Ishikawa (cell line): ENCODE measurements around the gene CRELD1.

ENCODE experiments used
- CEBPB ChIP-seq: IDR thresholded peaks from 2 replicates; pipeline ENCODE4 v1.6.1; 2012
- CREB1 ChIP-seq: IDR thresholded peaks from 2 replicates; pipeline ENCODE4 v1.6.1; 2012; ENCODE audit warnings: low read depth
- EGR1 ChIP-seq: IDR thresholded peaks from 2 replicates; pipeline ENCODE4 v1.6.1; 2012
- EP300 ChIP-seq: IDR thresholded peaks from 2 replicates; pipeline ENCODE4 v1.6.1; 2012; ENCODE audit warnings: borderline replicate concordance
- FOXM1 ChIP-seq: IDR thresholded peaks from 2 replicates; pipeline ENCODE4 v1.6.1; 2012; ENCODE audit warnings: low read depth, borderline replicate concordance
- NFIC ChIP-seq: IDR thresholded peaks from 2 replicates; pipeline ENCODE4 v1.6.1; 2012
- RAD21 ChIP-seq: IDR thresholded peaks from 2 replicates; pipeline ENCODE4 v1.6.1; 2012; ENCODE audit warnings: low read depth
- TAF1 ChIP-seq: IDR thresholded peaks from 2 replicates; pipeline ENCODE4 v1.6.1; 2012; ENCODE audit warnings: low read depth, mild to moderate bottlenecking
- TCF12 ChIP-seq: IDR thresholded peaks from 2 replicates; pipeline ENCODE4 v1.6.1; 2012; ENCODE audit warnings: low read depth
- TEAD4 ChIP-seq: IDR thresholded peaks from 2 replicates; pipeline ENCODE4 v1.6.1; 2012
- YY1 ChIP-seq: IDR thresholded peaks from 2 replicates; pipeline ENCODE4 v1.6.1; 2012; ENCODE audit warnings: low read depth
- ZBTB7A ChIP-seq: IDR thresholded peaks from 2 replicates; pipeline ENCODE4 v1.6.1; 2012; ENCODE audit warnings: low read depth
- TF ChIP-seq, protein P1 (sequence below): IDR thresholded peaks from 2 replicates; pipeline ENCODE4 v1.6.1; 2012; ENCODE audit warnings: low read depth, mild to moderate bottlenecking
- TF ChIP-seq, protein P2 (sequence below): IDR thresholded peaks from 2 replicates; pipeline ENCODE4 v1.6.1; 2012
- TF ChIP-seq, protein P3 (sequence below): IDR thresholded peaks from 2 replicates; pipeline ENCODE4 v1.6.1; 2012

CRELD1 gene

DNA sequence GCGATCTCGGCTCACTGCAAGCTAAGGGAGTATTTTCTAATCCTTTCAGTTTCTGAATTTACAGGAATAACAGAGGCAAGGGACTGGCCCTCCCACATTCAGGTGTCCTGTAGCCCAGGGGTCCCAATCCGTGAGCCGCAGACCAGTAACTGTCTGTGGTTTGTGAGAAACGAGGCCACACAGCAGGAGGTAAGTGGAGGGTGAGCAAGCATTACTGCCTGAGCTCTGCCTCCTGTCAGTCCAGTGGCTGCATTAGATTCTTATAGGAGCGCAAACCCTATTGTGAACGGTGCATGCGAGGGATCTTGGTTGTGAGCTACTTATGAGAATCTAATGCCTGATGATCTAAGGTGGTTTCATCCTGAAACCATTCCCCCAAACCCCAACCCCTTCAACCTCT, 21.8 kb upstream of the CRELD1 start:
- TF ChIP-seq EGR1 (no peak), CEBPB (no peak), EP300 (no peak), NFIC (no peak), TCF12 (no peak), TEAD4 (no peak), FOXM1 (no peak), CREB1 (no peak), ZBTB7A (no peak), YY1 (no peak), TAF1 (no peak)
- TF ChIP-seq, protein P1, sequence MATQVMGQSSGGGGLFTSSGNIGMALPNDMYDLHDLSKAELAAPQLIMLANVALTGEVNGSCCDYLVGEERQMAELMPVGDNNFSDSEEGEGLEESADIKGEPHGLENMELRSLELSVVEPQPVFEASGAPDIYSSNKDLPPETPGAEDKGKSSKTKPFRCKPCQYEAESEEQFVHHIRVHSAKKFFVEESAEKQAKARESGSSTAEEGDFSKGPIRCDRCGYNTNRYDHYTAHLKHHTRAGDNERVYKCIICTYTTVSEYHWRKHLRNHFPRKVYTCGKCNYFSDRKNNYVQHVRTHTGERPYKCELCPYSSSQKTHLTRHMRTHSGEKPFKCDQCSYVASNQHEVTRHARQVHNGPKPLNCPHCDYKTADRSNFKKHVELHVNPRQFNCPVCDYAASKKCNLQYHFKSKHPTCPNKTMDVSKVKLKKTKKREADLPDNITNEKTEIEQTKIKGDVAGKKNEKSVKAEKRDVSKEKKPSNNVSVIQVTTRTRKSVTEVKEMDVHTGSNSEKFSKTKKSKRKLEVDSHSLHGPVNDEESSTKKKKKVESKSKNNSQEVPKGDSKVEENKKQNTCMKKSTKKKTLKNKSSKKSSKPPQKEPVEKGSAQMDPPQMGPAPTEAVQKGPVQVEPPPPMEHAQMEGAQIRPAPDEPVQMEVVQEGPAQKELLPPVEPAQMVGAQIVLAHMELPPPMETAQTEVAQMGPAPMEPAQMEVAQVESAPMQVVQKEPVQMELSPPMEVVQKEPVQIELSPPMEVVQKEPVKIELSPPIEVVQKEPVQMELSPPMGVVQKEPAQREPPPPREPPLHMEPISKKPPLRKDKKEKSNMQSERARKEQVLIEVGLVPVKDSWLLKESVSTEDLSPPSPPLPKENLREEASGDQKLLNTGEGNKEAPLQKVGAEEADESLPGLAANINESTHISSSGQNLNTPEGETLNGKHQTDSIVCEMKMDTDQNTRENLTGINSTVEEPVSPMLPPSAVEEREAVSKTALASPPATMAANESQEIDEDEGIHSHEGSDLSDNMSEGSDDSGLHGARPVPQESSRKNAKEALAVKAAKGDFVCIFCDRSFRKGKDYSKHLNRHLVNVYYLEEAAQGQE = no peak
- TF ChIP-seq, protein P2, sequence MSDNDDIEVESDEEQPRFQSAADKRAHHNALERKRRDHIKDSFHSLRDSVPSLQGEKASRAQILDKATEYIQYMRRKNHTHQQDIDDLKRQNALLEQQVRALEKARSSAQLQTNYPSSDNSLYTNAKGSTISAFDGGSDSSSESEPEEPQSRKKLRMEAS = no peak
- TF ChIP-seq, protein P3, sequence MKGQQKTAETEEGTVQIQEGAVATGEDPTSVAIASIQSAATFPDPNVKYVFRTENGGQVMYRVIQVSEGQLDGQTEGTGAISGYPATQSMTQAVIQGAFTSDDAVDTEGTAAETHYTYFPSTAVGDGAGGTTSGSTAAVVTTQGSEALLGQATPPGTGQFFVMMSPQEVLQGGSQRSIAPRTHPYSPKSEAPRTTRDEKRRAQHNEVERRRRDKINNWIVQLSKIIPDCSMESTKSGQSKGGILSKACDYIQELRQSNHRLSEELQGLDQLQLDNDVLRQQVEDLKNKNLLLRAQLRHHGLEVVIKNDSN = no peak

DNA sequence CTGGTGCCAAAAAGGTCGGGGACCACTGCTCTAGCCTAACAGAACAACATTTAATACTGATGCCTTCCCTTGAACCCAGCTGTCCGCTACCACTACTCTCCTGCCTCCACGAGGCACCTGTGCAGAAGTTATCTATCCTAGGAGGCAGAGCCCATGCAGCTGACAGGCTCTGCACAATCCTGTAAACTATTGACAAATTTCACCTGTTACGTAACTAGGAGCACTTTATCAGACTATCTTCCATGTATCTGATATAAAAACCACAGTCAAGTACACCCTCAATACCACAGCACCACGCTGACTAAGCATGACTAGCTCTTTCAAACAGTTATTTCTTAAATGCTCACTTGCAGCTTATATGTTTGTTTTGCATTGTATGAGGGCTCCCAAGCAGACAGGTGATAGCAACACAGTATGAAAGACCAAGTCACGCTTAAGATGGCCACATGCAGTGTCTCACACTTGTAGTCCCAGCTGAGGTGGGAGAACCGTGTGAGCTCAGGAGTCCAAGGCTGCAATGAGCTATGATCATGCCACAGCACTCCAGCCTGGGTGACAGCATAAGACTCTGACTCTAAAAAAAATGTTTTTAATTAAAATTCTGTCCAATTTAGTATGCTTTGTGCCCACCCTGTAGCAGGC, 21.2 kb upstream of the CRELD1 start:
- no peak for TF ChIP-seq YY1
- no peak for TF ChIP-seq TEAD4
- no peak for TF ChIP-seq ZBTB7A
- TF ChIP-seq, protein P3 = no peak
- TF ChIP-seq FOXM1 = no peak
- no peak for TF ChIP-seq CREB1
- TF ChIP-seq TCF12 = no peak

DNA sequence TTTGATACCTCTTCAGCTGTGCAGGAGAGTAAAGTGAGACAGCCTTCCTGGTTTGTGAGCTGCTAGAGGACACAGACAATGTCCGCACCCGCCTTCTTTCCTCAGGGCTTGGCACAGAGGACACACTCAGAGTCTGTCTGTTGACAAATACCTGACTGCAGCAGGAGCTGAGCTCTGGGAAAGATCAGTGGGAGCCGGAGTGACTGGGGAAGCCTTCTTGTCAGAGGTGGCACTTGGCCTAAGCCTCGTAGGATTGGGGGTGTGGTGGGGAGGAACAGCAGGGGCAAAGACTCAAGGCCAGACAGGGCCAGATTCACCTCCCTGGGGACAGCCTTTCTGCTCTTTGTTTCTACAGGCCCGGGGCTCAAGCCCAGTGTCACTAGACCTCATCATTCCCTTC, 20.0 kb upstream of the CRELD1 start:
- TF ChIP-seq YY1 (no peak), EP300 (no peak), ZBTB7A (no peak), NFIC (no peak), FOXM1 (no peak), TAF1 (no peak), CREB1 (no peak), CEBPB (no peak), RAD21 (no peak), TEAD4 (no peak), TCF12 (no peak), EGR1 (no peak)
- TF ChIP-seq, protein P2 = no peak
- TF ChIP-seq, protein P1 = no peak
- TF ChIP-seq, protein P3 = no peak

DNA sequence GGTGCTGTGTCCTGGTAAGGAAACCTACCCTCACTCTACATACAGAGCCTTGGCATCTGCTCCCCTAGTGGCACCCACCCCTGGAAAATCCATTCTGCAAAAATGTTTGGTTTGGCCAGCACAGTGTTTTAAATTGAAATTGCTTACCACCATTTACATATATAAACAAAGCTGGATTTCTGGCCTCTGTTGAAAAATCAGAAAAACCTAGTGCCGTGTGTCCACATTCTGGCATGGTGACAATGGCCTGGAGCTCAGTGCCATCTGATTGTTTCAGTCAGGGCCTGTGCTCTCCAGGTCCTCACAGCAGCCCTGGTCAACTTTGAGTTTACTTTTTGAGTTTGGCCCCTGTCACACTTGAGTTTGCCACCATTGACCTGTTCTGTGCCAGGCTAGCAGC, 19.6 kb upstream of the CRELD1 start:
- TF ChIP-seq ZBTB7A = no peak
- no peak for TF ChIP-seq TEAD4
- no peak for TF ChIP-seq EGR1
- TF ChIP-seq, protein P1 = no peak
- no peak for TF ChIP-seq CEBPB
- TF ChIP-seq RAD21 = no peak
- TF ChIP-seq TCF12 = no peak
- no peak for TF ChIP-seq CREB1
- no peak for TF ChIP-seq NFIC
- no peak for TF ChIP-seq FOXM1
- no peak for TF ChIP-seq YY1
- no peak for TF ChIP-seq EP300
- TF ChIP-seq, protein P2 = no peak
- TF ChIP-seq TAF1 = no peak
- TF ChIP-seq, protein P3 = no peak
